Effector memory CD4-positive, alpha-beta T cell (primary cell): ENCODE data around the gene CRABP1.
"Not testable (repeated sequence)": the region's sequence is repeated elsewhere in the genome, so short reads cannot be mapped to it uniquely, and the experiment has no call there.

Experiments
- DNase-seq, 3 donors: peaks; one replicate each; pipeline ENCODE4 v3.0.0-alpha.2; 2020
- H3K27ac ChIP-seq: 2 replicates; pipeline ENCODE4 v1.7.0; 2013; ENCODE audit warnings: mild to moderate bottlenecking, low read length, moderate library complexity; ENCODE audit not compliant: insufficient read depth, poor library complexity, severe bottlenecking
- H3K27me3 ChIP-seq: replicated peaks from 2 replicates; pipeline ENCODE4 v1.7.0; 2013; ENCODE audit warnings: mild to moderate bottlenecking, low read length; ENCODE audit not compliant: insufficient read depth, control insufficient read depth, poor library complexity, severe bottlenecking
- H3K36me3 ChIP-seq: 2 replicates; pipeline ENCODE4 v1.7.0; 2013; ENCODE audit warnings: mild to moderate bottlenecking, low read length, moderate library complexity; ENCODE audit not compliant: control insufficient read depth, insufficient read depth
- H3K4me1 ChIP-seq: 2 replicates; pipeline ENCODE4 v1.7.0; 2013; ENCODE audit warnings: low read length, mild to moderate bottlenecking; ENCODE audit not compliant: control insufficient read depth, insufficient read depth, poor library complexity, severe bottlenecking
- H3K4me3 ChIP-seq: 2 replicates; pipeline ENCODE4 v1.7.0; 2013; ENCODE audit warnings: low read length, low read depth, mild to moderate bottlenecking; ENCODE audit not compliant: insufficient read depth, poor library complexity, severe bottlenecking
- H3K9me3 ChIP-seq: 2 replicates; pipeline ENCODE4 v1.7.0; 2013; ENCODE audit warnings: mild to moderate bottlenecking, low read length, moderate library complexity; ENCODE audit not compliant: control insufficient read depth

Gene CRABP1

DNA sequence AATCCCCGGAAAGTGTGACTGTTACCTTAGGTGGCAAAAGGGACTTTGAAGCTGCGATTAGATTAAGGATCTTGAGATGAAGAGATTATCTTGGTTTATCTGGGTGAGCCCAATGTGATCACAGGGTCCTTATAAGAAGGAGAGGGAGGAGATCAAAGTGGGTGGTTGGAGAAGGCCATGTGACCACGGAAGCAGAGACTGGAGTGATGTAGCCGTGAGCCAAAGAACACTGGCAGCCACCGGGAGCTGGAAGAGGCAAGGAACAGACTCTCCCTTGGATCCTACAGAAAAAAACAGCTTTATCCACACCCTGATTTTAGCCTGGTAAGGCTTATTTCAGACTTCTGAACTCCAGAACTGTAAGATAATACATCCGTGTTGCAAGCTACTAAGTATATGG is 29.9 kb downstream of the CRABP1 start:
- H3K27me3 ChIP-seq: no peaks in the 10 kb centered on the region
- H3K36me3 ChIP-seq: no peaks in the 10 kb centered on the region
- no peak overlapping the region for H3K4me3 ChIP-seq
- no peak overlapping the region for H3K27ac ChIP-seq
- no peak for DNase-seq
- no peaks in the 10 kb centered on the region for H3K4me1 ChIP-seq
- no peaks in the 10 kb centered on the region for H3K9me3 ChIP-seq

DNA sequence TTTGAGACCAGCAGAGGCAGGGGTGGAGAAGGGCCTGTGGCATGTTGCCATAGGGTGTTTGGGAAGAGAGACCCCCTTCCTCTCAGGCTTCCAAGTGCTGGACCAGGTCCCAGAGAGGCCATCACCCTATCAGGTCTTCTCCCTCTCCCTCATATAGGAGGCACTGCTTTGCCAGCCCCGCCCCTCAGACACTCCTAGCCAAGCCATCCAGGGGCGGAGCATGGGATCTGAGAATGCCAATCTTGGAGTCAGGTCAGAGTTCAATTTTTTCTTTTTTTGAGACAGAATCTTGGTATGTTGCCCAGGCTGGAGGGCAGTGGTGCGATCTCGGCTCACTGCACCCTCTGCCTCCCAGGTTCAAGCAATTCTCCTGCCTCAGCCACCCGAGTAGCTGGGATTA is 32.7 kb downstream of the CRABP1 start:
- no peak for DNase-seq
- Histone ChIP-seq H3K27me3 (no peaks in the 10 kb centered on the region), H3K36me3 (no peaks in the 10 kb centered on the region), H3K27ac (no peak overlapping the region), H3K9me3 (no peaks in the 10 kb centered on the region), H3K4me3 (no peak overlapping the region), H3K4me1 (no peaks in the 10 kb centered on the region)

DNA sequence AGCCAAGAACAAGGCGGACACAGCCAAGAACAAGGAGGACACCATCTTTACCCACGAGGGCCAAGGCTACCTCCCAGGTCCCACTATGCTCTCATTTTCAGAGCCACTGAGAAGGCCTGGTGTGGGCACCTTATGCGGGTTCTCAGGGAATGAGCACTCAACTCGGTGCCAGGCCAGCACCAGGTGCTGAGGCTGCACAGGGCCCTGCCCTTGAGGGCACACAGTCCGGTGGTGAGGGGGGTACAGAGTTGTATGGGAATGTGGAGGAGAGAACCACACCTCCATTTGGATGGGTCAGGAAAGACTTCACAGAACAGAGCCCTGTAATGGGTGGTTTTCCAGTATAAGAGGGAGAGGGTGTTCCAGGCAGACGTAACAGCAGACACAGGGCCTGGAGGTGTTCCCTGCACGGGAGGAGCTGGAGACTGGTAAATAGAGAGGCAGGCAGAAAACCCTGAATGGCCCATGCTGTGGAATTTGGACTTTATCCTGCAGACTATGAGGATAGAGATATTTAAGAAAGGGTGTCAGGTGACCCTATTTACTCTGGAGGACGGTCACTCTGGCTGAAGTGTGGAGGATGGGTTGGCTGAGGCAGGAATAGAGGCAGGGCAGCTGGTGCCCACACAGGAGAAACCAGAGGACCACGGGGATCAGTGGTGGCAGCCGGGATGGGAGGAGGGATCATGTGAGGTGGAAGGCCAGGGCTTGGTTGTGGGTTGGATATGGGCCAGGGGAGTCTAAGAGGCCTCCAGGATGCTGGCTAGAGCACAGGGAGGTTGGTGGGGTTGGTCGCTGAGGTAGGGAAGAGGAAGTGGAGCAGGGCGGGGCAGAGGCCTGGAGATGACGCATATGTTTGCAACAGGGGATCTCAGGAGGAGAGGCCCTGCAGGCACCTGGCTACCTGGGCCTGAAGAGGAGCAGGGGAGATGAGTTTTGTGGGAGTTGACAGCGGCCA is 34.6 kb downstream of the CRABP1 start:
- no peak for DNase-seq
- H3K27me3 ChIP-seq: no peaks in the 10 kb centered on the region
- H3K4me1 ChIP-seq: no peaks in the 10 kb centered on the region
- no peak overlapping the region for H3K4me3 ChIP-seq
- no peak overlapping the region for H3K27ac ChIP-seq
- H3K9me3 ChIP-seq: no peaks in the 10 kb centered on the region
- H3K36me3 ChIP-seq: no peaks in the 10 kb centered on the region

DNA sequence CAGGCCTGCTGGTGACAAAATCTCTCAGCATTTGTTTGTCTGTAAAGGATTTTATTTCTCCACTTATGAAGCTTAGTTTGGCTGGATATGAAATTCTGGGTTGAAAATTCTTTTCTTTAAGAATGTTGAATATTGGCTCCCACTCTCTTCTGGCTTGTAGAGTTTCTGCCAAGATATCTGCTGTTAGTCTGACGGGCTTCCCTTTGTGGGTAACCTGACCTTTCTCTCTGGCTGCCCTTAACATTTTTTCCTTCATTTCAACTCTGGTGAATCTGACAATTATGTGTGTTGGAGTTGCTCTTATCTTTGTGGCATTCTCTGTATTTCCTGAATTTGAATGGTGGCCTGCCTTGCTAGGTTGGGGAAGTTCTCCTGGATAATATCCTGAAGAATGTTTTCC is 40.0 kb downstream of the CRABP1 start:
- not testable (repeated sequence) for H3K4me1 ChIP-seq, H3K27ac ChIP-seq, DNase-seq, H3K4me3 ChIP-seq, H3K27me3 ChIP-seq, H3K9me3 ChIP-seq, H3K36me3 ChIP-seq

DNA sequence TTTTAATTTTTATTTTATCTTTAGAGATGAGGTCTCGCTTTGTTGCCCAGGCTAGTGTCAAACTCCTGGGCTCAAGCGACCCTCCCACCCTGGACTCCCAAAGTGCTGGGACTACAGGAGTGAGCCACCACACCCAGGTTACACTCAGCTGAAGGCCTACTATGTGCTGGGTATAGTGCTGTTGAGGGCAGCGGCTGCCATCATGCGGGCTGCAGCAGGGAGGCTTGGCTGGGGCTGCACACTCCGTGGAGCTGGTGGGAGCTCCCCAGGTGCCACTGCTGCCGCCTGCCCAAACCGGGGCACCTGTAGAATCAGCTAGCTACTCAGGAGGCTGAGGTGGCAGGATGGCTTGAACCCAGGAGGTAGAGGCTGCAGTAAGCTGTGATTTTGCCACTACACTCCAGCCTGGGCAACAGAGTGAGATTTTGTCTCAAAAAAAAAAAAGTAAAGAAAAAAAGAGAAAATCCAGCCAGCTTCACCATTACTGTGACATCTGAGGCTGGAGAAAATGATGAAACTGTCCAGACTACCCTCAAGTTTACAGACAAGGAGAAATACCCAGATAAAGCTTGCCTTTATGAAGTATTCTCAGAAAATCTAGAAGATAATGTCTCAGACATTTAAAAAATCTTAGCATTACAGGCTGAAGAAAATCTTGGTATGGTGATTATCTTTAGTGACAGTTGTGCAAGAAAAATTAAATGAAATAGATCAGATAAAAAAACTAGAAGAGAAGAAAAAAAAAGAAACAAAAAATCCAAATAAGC is 42.1 kb downstream of the CRABP1 start:
- H3K36me3 ChIP-seq: no peaks in the 10 kb centered on the region
- H3K4me3 ChIP-seq: no peak overlapping the region
- no peaks in the 10 kb centered on the region for H3K9me3 ChIP-seq
- DNase-seq: no peak
- H3K4me1 ChIP-seq: no peaks in the 10 kb centered on the region
- H3K27ac ChIP-seq: no peak overlapping the region
- no peaks in the 10 kb centered on the region for H3K27me3 ChIP-seq

DNA sequence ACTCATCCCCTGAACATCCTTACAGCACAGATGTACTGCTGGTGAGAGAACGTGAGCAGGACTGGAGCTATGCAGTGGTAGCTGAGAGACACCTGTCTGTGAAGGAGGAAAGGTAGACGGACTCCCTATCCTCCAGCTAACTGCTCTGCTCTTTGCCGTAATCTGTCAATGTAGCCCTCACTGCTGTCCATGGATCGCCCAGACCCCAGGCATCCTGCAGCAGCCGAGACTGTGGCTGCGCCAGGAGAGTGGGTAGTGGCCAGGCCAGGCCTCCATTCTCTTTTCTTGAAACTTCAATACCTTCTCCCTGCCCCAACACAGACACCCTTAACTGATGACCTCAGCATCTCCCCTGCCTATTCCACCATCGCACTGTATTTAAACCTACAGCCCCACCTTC is 44.5 kb downstream of the CRABP1 start:
- Histone ChIP-seq H3K27me3 (peaks cover 6% of the 10 kb centered on the region), H3K4me1 (no peaks in the 10 kb centered on the region), H3K36me3 (no peaks in the 10 kb centered on the region), H3K9me3 (no peaks in the 10 kb centered on the region), H3K4me3 (no peak overlapping the region), H3K27ac (no peak overlapping the region)
- no peak for DNase-seq

DNA sequence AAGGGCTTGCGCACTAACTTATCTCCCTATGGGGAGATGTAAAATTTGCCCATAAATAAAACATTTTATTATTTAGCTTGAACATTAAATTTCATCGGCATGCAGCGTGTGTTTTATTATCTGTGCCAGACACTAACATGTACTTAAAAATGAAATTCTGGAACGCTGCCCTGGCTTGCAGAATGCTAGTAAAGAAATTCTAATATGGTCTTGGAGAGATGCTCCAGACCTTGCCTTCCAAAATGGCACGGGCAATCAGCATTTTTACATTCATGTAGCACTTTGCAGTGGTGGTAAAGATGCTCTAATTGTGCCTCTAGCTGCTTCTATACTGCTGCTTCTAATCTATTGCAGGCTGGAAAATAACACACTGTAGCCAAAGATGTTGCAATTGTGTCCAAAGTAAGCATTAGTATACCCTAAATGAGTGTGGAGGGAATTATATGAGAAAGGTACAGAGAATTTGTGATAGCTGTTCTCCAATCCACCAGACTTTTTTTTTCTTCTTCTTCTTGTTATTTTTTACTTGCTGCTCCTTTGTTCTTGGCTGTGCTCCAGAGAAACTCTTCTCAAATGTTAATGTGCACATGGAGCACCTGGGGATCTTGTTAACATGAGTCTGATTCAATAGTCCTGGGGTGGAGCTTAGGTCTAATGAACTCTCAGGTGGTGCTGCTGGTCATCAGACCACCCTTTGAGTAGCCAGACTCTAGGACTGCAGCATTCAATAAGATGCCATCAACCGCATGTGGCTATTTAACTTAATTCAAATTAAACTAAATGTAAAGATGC is 47.3 kb downstream of the CRABP1 start:
- H3K9me3 ChIP-seq: no peaks in the 10 kb centered on the region
- no peak for DNase-seq
- no peak overlapping the region for H3K4me3 ChIP-seq
- H3K36me3 ChIP-seq: no peaks in the 10 kb centered on the region
- H3K27me3 ChIP-seq: peaks cover 6% of the 10 kb centered on the region
- H3K4me1 ChIP-seq: no peaks in the 10 kb centered on the region
- no peak overlapping the region for H3K27ac ChIP-seq

DNA sequence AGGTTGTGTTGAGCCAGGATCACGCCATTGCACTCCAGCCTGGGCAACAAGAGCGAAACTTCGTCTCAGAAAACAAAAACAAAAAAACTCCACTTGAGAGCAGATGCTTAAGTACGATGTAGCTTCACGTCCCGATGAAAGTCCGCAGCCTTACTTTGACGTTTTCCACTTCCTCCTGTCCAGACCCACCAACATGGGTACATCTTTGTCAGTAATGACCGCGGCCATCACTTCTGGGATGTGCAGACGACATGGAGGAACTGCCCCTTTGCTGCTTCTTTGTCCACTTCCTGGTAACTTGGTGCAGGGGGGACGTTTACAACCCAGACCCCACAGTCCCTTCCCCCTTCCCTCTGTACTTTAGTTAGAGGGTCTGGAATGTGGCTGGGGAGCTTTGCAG is 48.7 kb downstream of the CRABP1 start:
- no peak for DNase-seq
- no peak overlapping the region for H3K27ac ChIP-seq
- no peaks in the 10 kb centered on the region for H3K36me3 ChIP-seq
- no peaks in the 10 kb centered on the region for H3K9me3 ChIP-seq
- H3K4me3 ChIP-seq: no peak overlapping the region
- H3K4me1 ChIP-seq: no peaks in the 10 kb centered on the region
- peaks cover 6% of the 10 kb centered on the region for H3K27me3 ChIP-seq

DNA sequence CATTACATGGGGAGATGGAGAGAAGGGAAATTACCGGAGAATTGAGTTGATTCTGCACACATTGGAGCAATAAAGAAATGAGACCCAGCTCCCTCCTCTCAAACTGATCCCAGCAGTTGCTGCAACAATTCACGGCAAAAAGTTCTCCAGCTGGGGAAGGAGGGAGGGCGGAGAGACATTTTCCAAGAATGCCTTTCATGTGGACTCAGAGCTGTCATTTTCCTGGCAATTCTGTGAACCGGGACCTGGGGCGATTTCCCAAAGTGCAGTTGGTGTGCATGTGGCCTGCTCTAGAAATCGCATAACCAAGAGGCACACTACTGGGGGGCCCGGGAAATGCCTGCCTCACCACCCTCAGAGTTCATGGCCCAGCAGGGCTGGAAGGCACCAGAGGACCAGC is 49.2 kb downstream of the CRABP1 start:
- Histone ChIP-seq H3K27me3 (peaks cover 6% of the 10 kb centered on the region), H3K36me3 (no peaks in the 10 kb centered on the region), H3K4me1 (no peaks in the 10 kb centered on the region), H3K27ac (no peak overlapping the region), H3K4me3 (no peak overlapping the region), H3K9me3 (no peaks in the 10 kb centered on the region)
- no peak for DNase-seq
